ENCODE data around the gene PXDC1.

The PXDC1 gene

DNA sequence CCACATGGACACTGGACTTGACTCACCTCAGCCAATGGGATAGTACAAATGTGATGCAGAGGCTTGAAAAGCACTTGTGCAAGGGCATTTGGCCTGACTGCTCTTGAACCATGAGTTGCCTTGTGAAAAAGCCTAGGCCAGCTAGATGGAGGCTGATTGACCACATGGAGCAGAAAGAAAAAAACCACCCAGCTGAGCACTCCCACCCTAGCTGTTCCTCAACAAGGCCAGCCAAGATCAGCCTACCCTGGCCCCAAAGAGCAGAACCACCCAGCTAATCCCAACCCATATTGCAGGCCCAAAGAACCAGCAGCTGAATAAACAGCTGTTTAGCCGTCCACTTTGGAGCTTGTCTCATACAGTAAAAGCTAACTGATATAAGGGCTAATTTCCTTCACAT lies 36.7 kb downstream of the PXDC1 start:
- H3K36me3 ChIP-seq (ENCODE audit: insufficient read depth, low read length): no peaks in the 10 kb centered on the region
- TF ChIP-seq EZH2phosphoT487 (IDR thresholded peaks at IDR 0.05; ENCODE audit: borderline replicate concordance): no peak
- TF ChIP-seq, protein P1, sequence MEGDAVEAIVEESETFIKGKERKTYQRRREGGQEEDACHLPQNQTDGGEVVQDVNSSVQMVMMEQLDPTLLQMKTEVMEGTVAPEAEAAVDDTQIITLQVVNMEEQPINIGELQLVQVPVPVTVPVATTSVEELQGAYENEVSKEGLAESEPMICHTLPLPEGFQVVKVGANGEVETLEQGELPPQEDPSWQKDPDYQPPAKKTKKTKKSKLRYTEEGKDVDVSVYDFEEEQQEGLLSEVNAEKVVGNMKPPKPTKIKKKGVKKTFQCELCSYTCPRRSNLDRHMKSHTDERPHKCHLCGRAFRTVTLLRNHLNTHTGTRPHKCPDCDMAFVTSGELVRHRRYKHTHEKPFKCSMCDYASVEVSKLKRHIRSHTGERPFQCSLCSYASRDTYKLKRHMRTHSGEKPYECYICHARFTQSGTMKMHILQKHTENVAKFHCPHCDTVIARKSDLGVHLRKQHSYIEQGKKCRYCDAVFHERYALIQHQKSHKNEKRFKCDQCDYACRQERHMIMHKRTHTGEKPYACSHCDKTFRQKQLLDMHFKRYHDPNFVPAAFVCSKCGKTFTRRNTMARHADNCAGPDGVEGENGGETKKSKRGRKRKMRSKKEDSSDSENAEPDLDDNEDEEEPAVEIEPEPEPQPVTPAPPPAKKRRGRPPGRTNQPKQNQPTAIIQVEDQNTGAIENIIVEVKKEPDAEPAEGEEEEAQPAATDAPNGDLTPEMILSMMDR (conservative IDR thresholded peaks at IDR 0.05; ENCODE audit: low read length): no peak
- H3K4me3 ChIP-seq (ENCODE audit: low read length, poor library complexity, severe bottlenecking): peak overlapping the region; percentile 0
- H3K79me2 ChIP-seq (ENCODE audit: insufficient read depth, low read length): peaks cover 36% of the 10 kb centered on the region; the same call in 1 of the 2 replicates
- no peak overlapping the region for H2AFZ ChIP-seq (ENCODE audit: low read length)
- no peaks in the 10 kb centered on the region for H3K27me3 ChIP-seq (ENCODE audit: insufficient read depth, low read length, poor library complexity, severe bottlenecking)
- peak overlapping the region; percentile 83 for H3K4me2 ChIP-seq (ENCODE audit: low read depth, low read length, poor library complexity, severe bottlenecking)
- H3K9me2 ChIP-seq (replicated peaks; ENCODE audit: low read depth, low read length): no peaks in the 10 kb centered on the region
- no peaks in the 10 kb centered on the region for H3K9me3 ChIP-seq (ENCODE audit: insufficient read depth, low read depth, low read length)
- no peaks in the 10 kb centered on the region; the same call in 1 of the 2 replicates for H3F3A ChIP-seq (ENCODE audit: low read depth)
- H3K4me1 ChIP-seq (ENCODE audit: insufficient read depth, low read length, poor library complexity, severe bottlenecking): peaks cover 26% of the 10 kb centered on the region
- no peaks in the 10 kb centered on the region for H4K20me1 ChIP-seq (ENCODE audit: insufficient read depth, low read length, poor library complexity, severe bottlenecking)
- no peak overlapping the region for H3K9ac ChIP-seq (ENCODE audit: low read depth, low read length, poor library complexity, severe bottlenecking)

DNA sequence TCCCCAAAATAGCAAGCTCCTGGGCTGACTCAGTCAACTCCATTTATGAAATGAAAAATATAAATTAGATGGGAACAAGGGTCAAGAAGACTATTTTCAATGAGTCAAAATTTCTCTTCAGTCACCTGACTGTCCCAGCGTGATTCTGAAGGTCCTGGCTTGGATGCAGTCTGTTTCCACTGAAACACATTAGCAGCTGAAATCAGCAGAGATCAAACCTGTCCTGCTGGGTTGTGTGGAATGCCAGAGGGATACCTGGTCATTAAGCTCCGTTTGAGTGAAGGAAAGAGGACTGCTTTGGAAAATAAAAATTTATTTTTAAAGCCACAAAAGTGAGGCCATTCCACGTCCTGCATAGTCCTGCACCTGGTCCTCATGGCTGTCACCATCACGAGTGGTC lies 37.4 kb downstream of the PXDC1 start:
- Histone ChIP-seq H3K79me2 (ENCODE audit: insufficient read depth, low read length) (peaks cover 36% of the 10 kb centered on the region; the same call in 1 of the 2 replicates), H3K9ac (ENCODE audit: low read depth, low read length, poor library complexity, severe bottlenecking) (no peak overlapping the region), H3K4me1 (ENCODE audit: insufficient read depth, low read length, poor library complexity, severe bottlenecking) (peaks cover 23% of the 10 kb centered on the region), H3K9me3 (ENCODE audit: insufficient read depth, low read depth, low read length) (no peaks in the 10 kb centered on the region), H3K9me2 (replicated peaks; ENCODE audit: low read depth, low read length) (no peaks in the 10 kb centered on the region), H3F3A (ENCODE audit: low read depth) (no peaks in the 10 kb centered on the region; the same call in 1 of the 2 replicates), H3K27me3 (ENCODE audit: insufficient read depth, low read length, poor library complexity, severe bottlenecking) (no peaks in the 10 kb centered on the region), H3K4me2 (ENCODE audit: low read depth, low read length, poor library complexity, severe bottlenecking) (no peak overlapping the region), H4K20me1 (ENCODE audit: insufficient read depth, low read length, poor library complexity, severe bottlenecking) (no peaks in the 10 kb centered on the region), H3K4me3 (ENCODE audit: low read length, poor library complexity, severe bottlenecking) (no peak overlapping the region), H2AFZ (ENCODE audit: low read length) (no peak overlapping the region), H3K36me3 (ENCODE audit: insufficient read depth, low read length) (no peaks in the 10 kb centered on the region)
- no peak for TF ChIP-seq EZH2phosphoT487 (IDR thresholded peaks at IDR 0.05; ENCODE audit: borderline replicate concordance)
- TF ChIP-seq, protein P1 (conservative IDR thresholded peaks at IDR 0.05; ENCODE audit: low read length): no peak

- Histone ChIP-seq H3K4me3 (ENCODE audit: low read length, poor library complexity, severe bottlenecking) (no peak overlapping the region), H4K20me1 (ENCODE audit: insufficient read depth, low read length, poor library complexity, severe bottlenecking) (no peaks in the 10 kb centered on the region), H3F3A (ENCODE audit: low read depth) (no peaks in the 10 kb centered on the region), H3K4me1 (ENCODE audit: insufficient read depth, low read length, poor library complexity, severe bottlenecking) (peaks cover 19% of the 10 kb centered on the region), H2AFZ (ENCODE audit: low read length) (no peak overlapping the region), H3K9me2 (replicated peaks; ENCODE audit: low read depth, low read length) (no peaks in the 10 kb centered on the region), H3K79me2 (ENCODE audit: insufficient read depth, low read length) (peaks cover 36% of the 10 kb centered on the region; the same call in 1 of the 2 replicates), H3K27me3 (ENCODE audit: insufficient read depth, low read length, poor library complexity, severe bottlenecking) (no peaks in the 10 kb centered on the region), H3K9me3 (ENCODE audit: insufficient read depth, low read depth, low read length) (no peaks in the 10 kb centered on the region), H3K36me3 (ENCODE audit: insufficient read depth, low read length) (no peaks in the 10 kb centered on the region), H3K4me2 (ENCODE audit: low read depth, low read length, poor library complexity, severe bottlenecking) (no peak overlapping the region), H3K9ac (ENCODE audit: low read depth, low read length, poor library complexity, severe bottlenecking) (no peak overlapping the region)
- TF ChIP-seq, protein P1 (conservative IDR thresholded peaks at IDR 0.05; ENCODE audit: low read length): no peak
- no peak for TF ChIP-seq EZH2phosphoT487 (IDR thresholded peaks at IDR 0.05; ENCODE audit: borderline replicate concordance)
Observed at GRCh38 chr6:3712827-3713665, 38.5 kb downstream of the PXDC1 start.

All from Loucy (cell line).